ENCODE measurements around the gene ZNF71. TPM values are rescaled to one million over a fixed set of nuclear protein-coding genes. Genes with fewer than 3 reads are reported as not detected.

ZNF71 gene
- total RNA-seq: 1 to 10 TPM; 6.3 to 7.1 (median 6.4) TPM

DNA sequence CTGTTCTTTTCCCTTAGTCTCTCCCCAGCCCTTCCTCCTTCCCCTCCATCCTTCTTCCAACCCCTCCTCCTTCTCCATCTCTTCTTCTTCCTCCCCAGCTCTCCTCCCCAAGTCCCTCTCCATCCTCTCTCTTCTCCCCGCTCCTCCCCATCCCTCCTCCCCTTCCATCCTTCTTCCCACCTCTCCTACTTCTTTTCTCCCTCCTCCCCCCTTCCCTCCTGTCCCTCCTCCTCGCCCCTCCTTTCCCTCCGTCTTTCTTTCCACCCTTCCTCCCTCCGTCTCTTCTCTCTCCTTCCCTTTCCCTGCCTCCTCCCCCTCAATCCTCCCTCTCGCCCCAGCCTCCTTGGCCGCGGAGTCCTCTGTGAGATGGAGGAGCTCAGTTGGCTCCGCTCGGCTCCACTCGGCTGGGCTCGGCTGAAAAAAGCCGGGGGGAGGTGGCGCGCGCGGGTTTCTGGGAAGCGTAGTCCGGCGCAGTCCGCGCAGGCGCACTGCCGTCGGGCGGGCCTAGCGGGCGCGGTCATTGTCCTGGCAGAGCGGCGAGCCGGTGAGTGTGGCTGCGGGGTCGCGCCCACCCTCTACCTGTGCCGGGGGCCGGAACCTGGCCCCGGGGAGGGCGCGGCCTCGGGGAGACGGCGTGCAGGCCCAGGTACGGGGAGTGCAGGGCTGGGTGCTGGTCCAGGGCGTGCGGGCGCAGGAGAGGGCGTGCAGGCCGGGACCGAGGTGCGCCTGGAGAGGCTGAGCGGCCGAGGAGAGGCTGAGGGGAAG lies at the start of gene ZNF71:
TSS of gene ZNF71 (plus strand) at position 520 of the 765 bp plus-strand sequence. CDS start 6,257 bp downstream, outside the sequence.
- peaks cover 20% of the 10 kb centered on the region for H3K36me3 Mint-ChIP-seq (ENCODE audit: insufficient read depth)
- H3K9me3 Mint-ChIP-seq: peaks cover 25% of the 10 kb centered on the region
- H3K4me1 Mint-ChIP-seq (ENCODE audit: low read depth): peaks cover 17% of the 10 kb centered on the region
- DNase-seq (peak; percentile 83), ATAC-seq (peak; percentile 97 to 99)
- peak within 1 kb of the TSS; percentile 96 for H3K4me3 Mint-ChIP-seq
- no peaks in the 10 kb centered on the region for H3K27me3 Mint-ChIP-seq (ENCODE audit: low read depth)

GRCh38 chr19:56547535-56547934 lies 47.6 kb upstream of the ZNF71 start:
- Mint-ChIP-seq H3K4me1 (ENCODE audit: low read depth) (no peaks in the 10 kb centered on the region), H3K4me3 (no peak overlapping the region), H3K9me3 (peaks cover 51% of the 10 kb centered on the region), H3K36me3 (ENCODE audit: insufficient read depth) (peaks cover 54% of the 10 kb centered on the region), H3K27me3 (ENCODE audit: low read depth) (no peaks in the 10 kb centered on the region)
- DNase-seq: no peak
- ATAC-seq: no peak

DNA sequence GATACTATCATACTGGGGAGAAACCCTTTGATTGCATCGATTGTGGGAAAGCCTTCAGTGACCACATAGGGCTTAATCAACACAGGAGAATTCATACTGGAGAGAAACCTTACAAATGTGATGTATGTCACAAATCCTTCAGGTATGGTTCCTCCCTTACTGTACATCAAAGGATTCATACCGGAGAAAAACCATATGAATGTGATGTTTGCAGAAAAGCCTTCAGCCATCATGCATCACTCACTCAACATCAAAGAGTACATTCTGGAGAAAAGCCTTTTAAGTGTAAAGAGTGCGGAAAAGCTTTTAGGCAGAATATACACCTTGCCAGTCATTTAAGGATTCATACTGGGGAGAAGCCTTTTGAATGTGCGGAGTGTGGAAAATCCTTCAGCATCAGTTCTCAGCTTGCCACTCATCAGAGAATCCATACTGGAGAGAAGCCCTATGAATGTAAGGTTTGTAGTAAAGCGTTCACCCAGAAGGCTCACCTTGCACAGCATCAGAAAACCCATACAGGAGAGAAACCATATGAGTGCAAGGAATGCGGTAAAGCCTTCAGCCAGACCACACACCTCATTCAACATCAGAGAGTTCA lies 40.7 kb upstream of the ZNF71 start:
- H3K36me3 Mint-ChIP-seq (ENCODE audit: insufficient read depth): peaks cover 47% of the 10 kb centered on the region
- DNase-seq: no peak
- H3K9me3 Mint-ChIP-seq: peaks cover 60% of the 10 kb centered on the region
- no peaks in the 10 kb centered on the region for H3K4me1 Mint-ChIP-seq (ENCODE audit: low read depth)
- no peaks in the 10 kb centered on the region for H3K27me3 Mint-ChIP-seq (ENCODE audit: low read depth)
- no peak overlapping the region for H3K4me3 Mint-ChIP-seq
- ATAC-seq: no peak

DNA sequence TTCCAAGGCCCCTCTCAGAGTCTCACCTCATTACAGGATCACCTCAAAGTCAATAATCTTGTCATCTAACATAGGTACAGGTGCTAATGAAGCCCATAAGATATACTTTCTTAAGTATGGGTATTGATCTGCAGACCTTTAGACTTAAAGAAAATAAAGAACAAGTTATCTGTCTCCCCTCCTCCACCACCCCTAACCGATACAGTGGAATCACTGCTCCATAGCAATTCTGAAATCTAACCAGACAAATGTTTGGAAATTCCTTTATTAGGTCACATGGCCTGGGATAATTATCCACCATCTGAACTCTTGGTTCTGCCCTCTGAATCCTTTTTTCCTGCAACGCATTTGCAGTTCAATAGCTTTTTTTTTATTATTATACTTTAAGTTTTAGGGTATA lies 32.3 kb upstream of the ZNF71 start:
- peaks cover 7% of the 10 kb centered on the region for H3K4me1 Mint-ChIP-seq (ENCODE audit: low read depth)
- DNase-seq (no peak), ATAC-seq (no peak)
- H3K9me3 Mint-ChIP-seq: peaks cover 52% of the 10 kb centered on the region
- H3K36me3 Mint-ChIP-seq (ENCODE audit: insufficient read depth): peaks cover 17% of the 10 kb centered on the region
- no peaks in the 10 kb centered on the region for H3K27me3 Mint-ChIP-seq (ENCODE audit: low read depth)
- H3K4me3 Mint-ChIP-seq: no peak overlapping the region

DNA sequence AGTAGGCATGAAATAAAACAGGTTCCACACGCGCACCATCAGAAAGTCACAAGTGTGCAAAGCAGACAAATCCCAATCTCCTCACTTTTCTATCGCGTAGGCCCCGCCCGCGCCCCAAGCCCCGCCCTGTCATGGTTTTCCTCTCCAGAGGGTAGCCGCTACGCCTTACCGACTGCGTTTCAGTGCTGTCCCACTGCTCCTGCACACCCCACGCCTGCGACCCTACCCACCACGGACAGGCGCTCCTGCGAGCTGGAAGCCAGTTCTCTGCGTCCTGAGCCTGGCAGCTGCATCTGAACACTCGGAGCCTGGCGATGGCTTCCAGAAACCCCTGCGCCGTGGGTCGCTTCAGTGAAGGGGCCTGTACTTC lies 28.2 kb upstream of the ZNF71 start:
- peaks cover 14% of the 10 kb centered on the region for H3K4me1 Mint-ChIP-seq (ENCODE audit: low read depth)
- ATAC-seq (peak; percentile 46 to 48), DNase-seq (peak; percentile 18)
- H3K9me3 Mint-ChIP-seq: peaks cover 39% of the 10 kb centered on the region
- no peaks in the 10 kb centered on the region for H3K27me3 Mint-ChIP-seq (ENCODE audit: low read depth)
- H3K4me3 Mint-ChIP-seq: peak overlapping the region; percentile 92
- peaks cover 39% of the 10 kb centered on the region for H3K36me3 Mint-ChIP-seq (ENCODE audit: insufficient read depth)

DNA sequence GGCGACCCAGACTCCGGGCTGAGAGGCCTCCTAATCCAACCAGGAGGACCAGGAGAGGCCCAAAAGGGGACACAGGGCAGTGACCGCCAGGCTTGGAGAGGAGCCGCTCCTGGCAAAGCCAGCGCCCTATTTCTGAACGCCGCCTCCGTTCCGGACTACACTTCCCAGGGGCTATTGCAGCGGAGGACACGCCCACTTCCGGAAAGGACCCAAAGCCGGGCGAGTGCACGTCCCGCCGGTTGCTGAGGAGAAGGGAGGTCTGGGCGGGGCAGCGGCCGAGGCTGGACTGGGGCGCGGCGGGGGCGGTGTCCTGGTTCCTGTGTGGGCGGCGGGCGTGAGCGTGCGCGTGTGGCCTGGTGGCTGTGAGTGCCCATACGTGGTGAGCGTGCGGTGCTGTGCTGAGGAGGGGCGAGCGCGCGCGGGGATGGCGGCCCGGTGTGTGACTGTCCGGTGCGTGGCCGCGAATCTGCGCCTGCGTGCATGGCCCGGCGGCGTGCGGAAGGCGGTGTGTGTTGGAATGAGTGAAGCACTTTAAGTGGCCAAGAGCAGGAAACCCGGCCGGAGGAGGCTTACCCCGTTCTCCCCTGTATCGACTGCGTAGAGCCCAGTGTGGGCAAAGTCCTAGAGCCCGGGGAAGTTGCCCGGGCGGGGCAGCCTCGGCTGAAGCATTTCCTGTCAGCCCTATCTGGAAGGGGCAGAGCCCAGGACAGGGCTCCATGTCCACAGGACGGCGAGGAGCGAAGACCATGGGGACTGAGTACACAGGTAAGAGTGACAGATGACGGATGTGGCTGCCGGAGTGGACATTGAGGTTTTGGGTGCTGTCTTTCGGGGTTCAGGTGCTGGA lies 27.6 kb upstream of the ZNF71 start, which contains the start of gene ZNF470:
TSS of gene ZNF470 (plus strand) at position 195 of the 847 bp plus-strand sequence. CDS start 2,844 bp downstream, outside the sequence.
- H3K9me3 Mint-ChIP-seq: peaks cover 40% of the 10 kb centered on the region
- DNase-seq: peak; percentile 82
- H3K27me3 Mint-ChIP-seq (ENCODE audit: low read depth): no peaks in the 10 kb centered on the region
- peaks cover 14% of the 10 kb centered on the region for H3K4me1 Mint-ChIP-seq (ENCODE audit: low read depth)
- ATAC-seq: peak; percentile 99
- peaks cover 41% of the 10 kb centered on the region for H3K36me3 Mint-ChIP-seq (ENCODE audit: insufficient read depth)
- peak within 1 kb of the TSS; percentile 92 for H3K4me3 Mint-ChIP-seq

DNA sequence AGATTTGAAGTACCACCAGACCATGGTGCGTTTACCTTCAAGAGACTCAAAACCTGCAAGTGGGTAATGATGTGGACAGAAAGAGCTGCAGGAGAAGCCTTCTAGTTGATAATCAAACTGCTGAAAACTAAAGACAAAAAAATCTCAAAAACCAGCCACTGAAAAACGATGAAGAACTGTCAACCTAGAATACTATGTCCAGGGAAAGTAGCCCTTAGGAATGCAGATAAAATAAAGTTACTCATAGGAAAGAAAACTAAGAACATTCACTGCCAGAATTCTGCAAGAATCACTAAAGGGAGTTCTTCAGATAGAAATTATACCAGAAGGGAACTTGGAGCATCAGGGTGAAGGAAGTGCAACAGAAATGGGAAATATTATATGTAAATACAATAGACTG lies 22.5 kb upstream of the ZNF71 start:
- DNase-seq: no peak
- H3K27me3 Mint-ChIP-seq (ENCODE audit: low read depth): no peaks in the 10 kb centered on the region
- peaks cover 56% of the 10 kb centered on the region for H3K9me3 Mint-ChIP-seq
- H3K4me3 Mint-ChIP-seq: no peak overlapping the region
- H3K36me3 Mint-ChIP-seq (ENCODE audit: insufficient read depth): peaks cover 61% of the 10 kb centered on the region
- ATAC-seq: no peak
- H3K4me1 Mint-ChIP-seq (ENCODE audit: low read depth): peaks cover 8% of the 10 kb centered on the region

GRCh38 chr19:56573914-56574313 lies 21.2 kb upstream of the ZNF71 start:
- Mint-ChIP-seq H3K4me1 (ENCODE audit: low read depth) (no peaks in the 10 kb centered on the region), H3K36me3 (ENCODE audit: insufficient read depth) (peaks cover 64% of the 10 kb centered on the region), H3K4me3 (no peak overlapping the region), H3K9me3 (peaks cover 59% of the 10 kb centered on the region), H3K27me3 (ENCODE audit: low read depth) (no peaks in the 10 kb centered on the region)
- ATAC-seq (no peak), DNase-seq (no peak)

- Mint-ChIP-seq H3K36me3 (ENCODE audit: insufficient read depth) (peaks cover 41% of the 10 kb centered on the region), H3K4me1 (ENCODE audit: low read depth) (no peaks in the 10 kb centered on the region), H3K9me3 (peaks cover 54% of the 10 kb centered on the region), H3K4me3 (no peak overlapping the region), H3K27me3 (ENCODE audit: low read depth) (no peaks in the 10 kb centered on the region)
- no peak for ATAC-seq
- no peak for DNase-seq
Measured at GRCh38 chr19:56577719-56578602, 17.1 kb upstream of the ZNF71 start.

- peaks cover 20% of the 10 kb centered on the region for H3K36me3 Mint-ChIP-seq (ENCODE audit: insufficient read depth)
- H3K4me1 Mint-ChIP-seq (ENCODE audit: low read depth): peaks cover 17% of the 10 kb centered on the region
- H3K27me3 Mint-ChIP-seq (ENCODE audit: low read depth): no peaks in the 10 kb centered on the region
- DNase-seq: no peak
- H3K9me3 Mint-ChIP-seq: peaks cover 25% of the 10 kb centered on the region
- peak overlapping the region; percentile 96 for H3K4me3 Mint-ChIP-seq
- no peak for ATAC-seq
Measured at GRCh38 chr19:56594446-56594782, 688 bp upstream of the ZNF71 start.

DNA sequence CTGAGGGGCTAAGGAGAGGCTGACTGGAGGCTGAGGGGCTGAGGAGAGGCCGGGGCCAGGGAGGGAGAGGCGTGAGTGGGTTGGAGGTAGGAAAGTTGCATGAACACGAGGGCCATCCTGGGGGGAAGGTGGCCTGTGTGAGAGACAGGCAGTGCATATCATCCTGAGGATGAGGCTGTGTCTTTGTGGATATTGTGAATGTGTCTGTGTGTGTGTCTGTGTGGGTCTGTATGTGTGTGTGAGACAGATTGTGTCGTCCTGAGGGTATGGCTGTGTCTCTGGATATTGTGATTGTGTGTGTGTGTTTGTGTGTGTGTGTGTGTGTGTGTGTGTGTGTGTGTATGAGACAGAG lies 422 bp downstream of the ZNF71 start:
- Mint-ChIP-seq H3K4me3 (peak overlapping the region; percentile 96), H3K9me3 (peaks cover 24% of the 10 kb centered on the region), H3K27me3 (ENCODE audit: low read depth) (no peaks in the 10 kb centered on the region), H3K4me1 (ENCODE audit: low read depth) (peaks cover 18% of the 10 kb centered on the region), H3K36me3 (ENCODE audit: insufficient read depth) (peaks cover 21% of the 10 kb centered on the region)
- DNase-seq: no peak
- ATAC-seq: peak; percentile 27 to 41

- ATAC-seq (no peak), DNase-seq (no peak)
- Mint-ChIP-seq H3K4me3 (peak overlapping the region; percentile 96), H3K27me3 (ENCODE audit: low read depth) (no peaks in the 10 kb centered on the region), H3K36me3 (ENCODE audit: insufficient read depth) (peaks cover 33% of the 10 kb centered on the region), H3K9me3 (peaks cover 25% of the 10 kb centered on the region), H3K4me1 (ENCODE audit: low read depth) (peaks cover 19% of the 10 kb centered on the region)
Measured at GRCh38 chr19:56596676-56597075, 1.6 kb downstream of the ZNF71 start.

DNA sequence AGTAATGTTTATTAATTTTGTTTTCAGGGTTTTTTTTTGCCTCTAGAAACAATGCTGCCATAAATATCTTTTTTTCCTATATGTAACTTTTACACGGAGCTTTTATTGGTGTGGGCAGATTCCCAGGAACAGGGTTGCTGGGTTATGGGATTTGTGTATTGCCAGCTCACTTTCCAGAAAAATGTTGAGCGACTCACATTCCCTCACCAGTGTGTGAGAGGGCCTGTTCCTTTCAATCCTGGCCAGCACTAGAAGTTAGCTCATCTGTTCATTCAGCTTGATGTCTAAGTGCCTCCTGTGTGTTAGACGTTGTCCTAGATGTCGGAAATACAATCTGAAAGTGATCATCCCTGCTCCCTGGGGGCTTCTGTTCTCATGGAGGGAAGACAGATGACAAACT lies 2.6 kb downstream of the ZNF71 start:
- Mint-ChIP-seq H3K9me3 (peaks cover 29% of the 10 kb centered on the region), H3K4me3 (no peak overlapping the region), H3K36me3 (ENCODE audit: insufficient read depth) (peaks cover 42% of the 10 kb centered on the region), H3K4me1 (ENCODE audit: low read depth) (peaks cover 20% of the 10 kb centered on the region), H3K27me3 (ENCODE audit: low read depth) (no peaks in the 10 kb centered on the region)
- ATAC-seq (no peak), DNase-seq (no peak)

GRCh38 chr19:56601375-56601774 lies 6.3 kb downstream of the ZNF71 start:
- Mint-ChIP-seq H3K9me3 (peaks cover 34% of the 10 kb centered on the region), H3K4me1 (ENCODE audit: low read depth) (peaks cover 12% of the 10 kb centered on the region), H3K36me3 (ENCODE audit: insufficient read depth) (peaks cover 62% of the 10 kb centered on the region), H3K27me3 (ENCODE audit: low read depth) (no peaks in the 10 kb centered on the region), H3K4me3 (no peak overlapping the region)
- DNase-seq: no peak
- ATAC-seq: no peak
